ENCODE measurements around the gene MAP3K2.

- TF ChIP-seq CTCF (IDR thresholded peaks at IDR 0.05 in 4 of 5, conservative IDR thresholded peaks at IDR 0.05 in 1 of 5): peak; percentile 49 to 69 (median 53)
- TF ChIP-seq POLR2A (IDR thresholded peaks at IDR 0.05): no peak
Observed at GRCh38 chr2:127355407-127356008, 32.3 kb downstream of the MAP3K2 start.

Measured in gastrocnemius medialis (tissue), 4 donors.